GM23338 (cell line): ENCODE data around the gene FUT4.

ENCODE experiments used
- CTCF ChIP-seq, 2 experiments: fragments of 200-600 bp in 1 of 2; sonication (generic) in 1 of 2; conservative IDR thresholded peaks; 2 replicates each; pipeline versions ENCODE4 v1.5.1 to v1.6.1; 2016 to 2017; ENCODE audit warnings: antibody characterized with exemption in 2 of 2, low read depth in 2 of 2, mild to moderate bottlenecking in 2 of 2, moderate library complexity in 1 of 2
- EZH2 ChIP-seq: fragments of 200-600 bp; sonication (generic); IDR thresholded peaks from one replicate; pipeline ENCODE4 v1.8.0; 2017; ENCODE audit warnings: antibody characterized with exemption, mild to moderate bottlenecking, low read depth; ENCODE audit not compliant: unreplicated experiment
- EZH2phosphoT487 ChIP-seq: fragments of 200-600 bp; sonication (generic); IDR thresholded peaks from one replicate; pipeline ENCODE4 v1.8.1; 2018; ENCODE audit warnings: antibody characterized with exemption; ENCODE audit not compliant: unreplicated experiment
- POLR2AphosphoS5 ChIP-seq: IDR thresholded peaks from 2 replicates; pipeline ENCODE4 v1.6.1; 2016; ENCODE audit warnings: antibody characterized with exemption, low read depth
- REST ChIP-seq: IDR thresholded peaks from one replicate; pipeline ENCODE4 v1.6.1; 2018; ENCODE audit warnings: antibody characterized with exemption; ENCODE audit not compliant: unreplicated experiment

- TF ChIP-seq EZH2phosphoT487 (no peak), CTCF (conservative IDR thresholded peaks at IDR 0.05; ENCODE audit: low read depth in 2 of 2) (no peak), POLR2AphosphoS5 (no peak), EZH2 (no peak), REST (no peak)
These were observed 1.0 kb downstream of the FUT4 start for GRCh38 chr11:94544646-94545263.
